Ovary (tissue), 9 donors: ENCODE measurements around the gene ANKH. TPM values are rescaled to one million over a fixed set of nuclear protein-coding genes. Genes with fewer than 3 reads are reported as not detected.
"Not testable (repeated sequence)": the region's sequence is repeated elsewhere in the genome, so short reads cannot be mapped to it uniquely, and the experiment has no call there.

Source experiments
- DNase-seq, 5 donors: peaks; one replicate each; pipeline ENCODE4 v3.0.0-alpha.2; 2019 to 2020
- H3K27ac ChIP-seq, 2 donors: fragments of 200-600 bp; one replicate each; pipeline versions ENCODE4 v1.5.1 to v1.8.0; 2019 to 2022
- H3K27me3 ChIP-seq: fragments of 200-600 bp; one replicate; pipeline ENCODE4 v1.8.0; 2022
- H3K36me3 ChIP-seq: fragments of 200-600 bp; sonication (generic); one replicate; pipeline ENCODE4 v1.5.1; 2019
- H3K4me1 ChIP-seq: one replicate; pipeline ENCODE4 v1.8.1; 2013; ENCODE audit warnings: mild to moderate bottlenecking, moderate library complexity; ENCODE audit not compliant: insufficient read depth
- H3K4me3 ChIP-seq: fragments of 200-600 bp; sonication (generic); one replicate; pipeline ENCODE4 v1.5.1; 2017
- H3K9me3 ChIP-seq, 2 donors: fragments of 200-600 bp in 1 of 2; sonication (generic) in 1 of 2; one replicate each; pipeline versions ENCODE4 v1.5.1 to v1.8.1; 2013 to 2019; ENCODE audit warnings: mild to moderate bottlenecking in 1 of 2, moderate library complexity in 1 of 2
- EP300 ChIP-seq: sonication (generic); formaldehyde crosslinking; IDR thresholded peaks from one replicate; pipeline ENCODE4 v1.6.1; 2017; ENCODE audit warnings: antibody characterized with exemption
- POLR2A ChIP-seq: fragments of 450-650 bp; IDR thresholded peaks from one replicate; pipeline ENCODE4 v1.6.1; 2017; ENCODE audit warnings: antibody characterized with exemption, mild to moderate bottlenecking, moderate library complexity
- WGBS, 3 donors: extraction: QIAGEN DNeasy Blood & Tissue Kit in 1 of 3; methylation state at CpG; one replicate each; pipeline versions ENCODE4 v1.1.5 to v1.1.7; 2013 to 2017; 5-methylcytosine and 5-hydroxymethylcytosine counted together
- intact Hi-C, 4 donors: fragments of 100-400 bp; cut with DNase I; formaldehyde crosslinking; loops; one replicate each; pipeline versions ENCODE4 v1.11.0 to v1.15.1; 2022 to 2023
- polyA plus RNA-seq, 2 donors: library from polyadenylated mRNA; stranded (reverse); fragments of 200-250 nt in 1 of 2; fragments of 350-450 nt in 1 of 2; fragmentation: Illumina TruSeq in 1 of 2; extraction: RNeasy Lipid Tissue Mini Kit (QIAGEN cat#74804) in 1 of 2; gene quantifications; one replicate each; pipeline ENCODE4 v1.2.3, GENCODE V29; 2013 to 2014
- total RNA-seq, 7 donors: library from RNA; depleted of rRNA in 2 of 7; stranded (reverse); fragments of >200 nt in 2 of 7; fragmentation: NEBNext Ultra II Directional in 3 of 7; extraction: Animal tissue kit (Norgen Biotek cat#: 25700) in 3 of 7; gene quantifications; one replicate each; pipeline versions ENCODE4 v1.1.0 to v1.2.4, GENCODE V29; 2016 to 2023
- TF ChIP-seq, protein P1 (sequence below), 3 donors: fragments of 450-650 bp in 2 of 3; fragments of 200-600 bp in 1 of 3; IDR thresholded peaks; one replicate each; pipeline versions ENCODE4 v1.5.1 to v1.8.0; 2016 to 2022; ENCODE audit warnings: antibody characterized with exemption in 3 of 3, mild to moderate bottlenecking in 1 of 3
- donor health status: DM: no; HTN: no; CAD: no; lungs with moderate emphysema.
- donor health status: DM: no; HTN: no; CAD: no.
- donor health status: Bipolar disorder and iron deficiency.
- donor health status: DM: yes; HTN: yes; CAD: no.
- donor health status: DM: no; HTN: no; CAD: no.
- donor health status: DM: yes; HTN: yes; CAD: no.

ANKH gene
- total and polyA plus RNA-seq, 9 donors: 17.2 to 80.7 (median 44.6) TPM

DNA sequence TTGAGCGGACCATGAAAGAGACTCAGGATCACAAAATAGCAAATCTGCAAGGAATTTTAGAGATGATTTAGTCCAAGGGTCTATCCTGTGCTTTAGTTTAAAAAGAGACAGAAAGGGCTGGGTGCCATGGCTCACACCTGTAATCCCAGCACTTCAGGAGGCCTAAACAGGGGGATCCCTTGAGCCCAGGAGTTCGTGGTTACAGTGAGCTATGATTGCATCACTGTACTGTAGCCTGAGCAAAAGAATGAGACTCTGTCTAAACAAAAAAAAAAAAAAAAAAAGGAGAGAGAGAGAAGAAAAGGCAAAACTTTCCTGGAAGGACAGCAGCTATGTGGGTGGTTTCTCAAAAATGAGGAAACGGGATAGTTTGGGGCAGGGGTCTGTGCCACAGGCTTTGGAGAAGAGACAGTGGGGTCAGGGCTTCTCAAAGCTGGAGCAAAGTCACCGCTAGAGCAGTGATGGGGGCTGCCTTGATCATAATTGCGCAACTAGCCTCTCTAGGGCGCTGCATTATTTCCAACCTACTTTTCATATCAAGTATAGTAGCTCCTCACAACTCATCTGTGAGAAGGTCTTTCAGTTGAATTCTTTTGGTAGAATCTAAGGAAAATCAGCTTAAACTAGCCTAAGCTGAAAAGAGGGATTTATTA is 8.5 kb upstream of the ANKH start:
- Histone ChIP-seq H3K4me1 (no peaks in the 10 kb centered on the region), H3K36me3 (no peaks in the 10 kb centered on the region), H3K27ac (no peak overlapping the region), H3K4me3 (no peak overlapping the region), H3K27me3 (no peaks in the 10 kb centered on the region), H3K9me3 (no peaks in the 10 kb centered on the region)
- intact Hi-C loops: no loop called here
- no peak for TF ChIP-seq POLR2A
- TF ChIP-seq, protein P1, sequence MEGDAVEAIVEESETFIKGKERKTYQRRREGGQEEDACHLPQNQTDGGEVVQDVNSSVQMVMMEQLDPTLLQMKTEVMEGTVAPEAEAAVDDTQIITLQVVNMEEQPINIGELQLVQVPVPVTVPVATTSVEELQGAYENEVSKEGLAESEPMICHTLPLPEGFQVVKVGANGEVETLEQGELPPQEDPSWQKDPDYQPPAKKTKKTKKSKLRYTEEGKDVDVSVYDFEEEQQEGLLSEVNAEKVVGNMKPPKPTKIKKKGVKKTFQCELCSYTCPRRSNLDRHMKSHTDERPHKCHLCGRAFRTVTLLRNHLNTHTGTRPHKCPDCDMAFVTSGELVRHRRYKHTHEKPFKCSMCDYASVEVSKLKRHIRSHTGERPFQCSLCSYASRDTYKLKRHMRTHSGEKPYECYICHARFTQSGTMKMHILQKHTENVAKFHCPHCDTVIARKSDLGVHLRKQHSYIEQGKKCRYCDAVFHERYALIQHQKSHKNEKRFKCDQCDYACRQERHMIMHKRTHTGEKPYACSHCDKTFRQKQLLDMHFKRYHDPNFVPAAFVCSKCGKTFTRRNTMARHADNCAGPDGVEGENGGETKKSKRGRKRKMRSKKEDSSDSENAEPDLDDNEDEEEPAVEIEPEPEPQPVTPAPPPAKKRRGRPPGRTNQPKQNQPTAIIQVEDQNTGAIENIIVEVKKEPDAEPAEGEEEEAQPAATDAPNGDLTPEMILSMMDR (IDR thresholded peaks at IDR 0.05): no peak
- no peak for TF ChIP-seq EP300
- 61 to 69% (median 63%) methylated on average over 6 of the region's 6 CpGs for WGBS, 3 donors
- no peak for DNase-seq

DNA sequence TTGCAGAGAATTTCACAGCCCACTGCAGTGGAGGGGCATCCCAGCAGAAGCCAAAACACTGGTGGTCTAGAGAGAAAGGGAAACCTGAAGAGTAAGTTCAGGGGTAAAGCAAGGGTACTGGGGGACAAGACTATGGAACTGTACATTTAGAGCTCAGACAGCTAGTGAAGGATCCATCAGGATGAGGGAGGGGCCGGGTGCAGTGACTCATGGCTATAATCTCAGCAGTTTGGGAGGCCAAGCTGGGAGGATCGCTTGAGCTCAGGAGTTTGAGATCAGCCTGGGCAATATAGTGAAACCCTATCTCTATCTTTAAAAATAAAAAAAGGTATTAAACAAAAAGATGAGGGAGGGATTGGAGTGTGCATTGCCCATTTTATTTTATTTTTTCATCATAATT is 7.8 kb upstream of the ANKH start:
- WGBS, 3 donors: 46 to 79% (median 61%) methylated on average over 2 of the region's 2 CpGs
- no peak for DNase-seq
- Histone ChIP-seq H3K4me1 (no peaks in the 10 kb centered on the region), H3K36me3 (no peaks in the 10 kb centered on the region), H3K27me3 (no peaks in the 10 kb centered on the region), H3K9me3 (no peaks in the 10 kb centered on the region), H3K27ac (no peak overlapping the region), H3K4me3 (no peak overlapping the region)
- TF ChIP-seq, protein P1 (IDR thresholded peaks at IDR 0.05): no peak
- TF ChIP-seq POLR2A (no peak), EP300 (no peak)
- intact Hi-C loops: no loop called here

DNA sequence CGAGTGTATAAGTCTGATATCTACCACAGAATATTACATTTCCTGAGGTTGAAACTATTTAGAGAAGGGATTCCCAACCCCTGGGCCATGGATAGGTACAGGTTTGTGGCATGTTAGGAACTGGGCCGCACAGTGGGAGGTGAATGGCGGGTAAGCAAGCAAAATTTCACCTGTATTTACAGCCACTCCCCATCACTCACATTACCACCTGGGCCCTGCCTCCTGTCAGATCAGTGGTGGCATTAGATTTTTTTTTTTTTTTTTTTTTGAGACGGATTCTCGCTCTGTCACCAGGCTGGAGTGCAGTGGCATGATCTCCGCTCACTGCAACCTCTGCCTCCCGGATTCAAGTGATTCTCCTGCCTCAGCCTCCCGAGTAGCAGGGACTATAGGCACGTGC is 6.6 kb upstream of the ANKH start:
- H3K27ac ChIP-seq, H3K4me3 ChIP-seq, H3K4me1 ChIP-seq, DNase-seq, H3K9me3 ChIP-seq, intact Hi-C loops, H3K36me3 ChIP-seq, H3K27me3 ChIP-seq: not testable (repeated sequence)
- WGBS, 3 donors: 87 to 93% (median 92%) methylated on average over 9 of the region's 9 CpGs

DNA sequence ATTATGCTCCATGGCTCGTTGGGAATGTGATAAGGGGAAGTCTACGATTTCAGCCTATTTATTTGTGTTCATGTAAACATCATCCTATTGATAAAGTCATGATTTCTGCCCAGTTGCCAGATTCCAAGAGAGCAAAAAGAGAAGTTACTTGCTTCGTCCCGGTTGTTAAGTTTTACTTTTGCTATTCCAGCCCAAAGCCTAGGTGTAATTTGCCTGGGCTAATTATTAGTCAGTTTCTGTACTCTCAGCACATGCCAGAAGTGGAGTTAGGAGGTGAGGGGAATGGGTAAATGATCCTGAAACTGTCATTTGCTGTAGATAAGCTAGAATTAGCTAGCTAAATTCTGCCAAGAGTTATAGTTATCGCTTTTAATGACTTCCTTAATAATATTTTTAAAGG is 4.5 kb upstream of the ANKH start:
- H3K9me3 ChIP-seq: no peaks in the 10 kb centered on the region
- WGBS, 3 donors: 30 to 47% (median 35%) methylated on average over 5 of the region's 5 CpGs
- H3K27me3 ChIP-seq: no peaks in the 10 kb centered on the region
- H3K27ac ChIP-seq: no peak overlapping the region
- TF ChIP-seq POLR2A (no peak), EP300 (no peak)
- TF ChIP-seq, protein P1 (IDR thresholded peaks at IDR 0.05): no peak
- H3K4me1 ChIP-seq: peaks cover 2% of the 10 kb centered on the region
- no peaks in the 10 kb centered on the region for H3K36me3 ChIP-seq
- no peak for DNase-seq
- intact Hi-C loops: no loop called here
- H3K4me3 ChIP-seq: no peak overlapping the region

DNA sequence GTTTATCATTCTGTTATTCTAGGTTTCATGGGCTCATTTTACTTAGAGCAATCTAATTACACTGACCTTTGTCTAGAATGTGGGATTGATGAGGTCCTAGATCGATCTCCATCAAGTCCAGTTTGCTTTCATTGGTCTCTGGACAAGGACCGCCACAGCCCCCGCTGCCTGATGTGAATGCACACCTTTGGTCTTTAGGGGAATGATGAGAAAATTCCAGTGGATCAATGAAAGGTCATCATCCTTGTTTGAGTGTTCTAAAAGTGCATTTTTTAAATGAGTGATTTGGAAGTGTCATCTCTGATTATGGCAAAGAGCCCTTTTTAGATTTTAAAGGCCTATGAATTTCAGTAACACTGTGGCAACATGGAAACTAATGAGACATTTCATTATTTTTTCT is 2.2 kb upstream of the ANKH start:
- peaks cover 4% of the 10 kb centered on the region for H3K4me1 ChIP-seq
- H3K9me3 ChIP-seq: no peaks in the 10 kb centered on the region
- TF ChIP-seq, protein P1 (IDR thresholded peaks at IDR 0.05): no peak
- TF ChIP-seq EP300 (no peak), POLR2A (no peak)
- DNase-seq: no peak
- H3K27me3 ChIP-seq: no peaks in the 10 kb centered on the region
- intact Hi-C loops: no loop called here
- no peak overlapping the region for H3K4me3 ChIP-seq
- WGBS, 3 donors: 90 to 98% (median 96%) methylated on average over 3 of the region's 3 CpGs
- H3K36me3 ChIP-seq: no peaks in the 10 kb centered on the region
- H3K27ac ChIP-seq: no peak overlapping the region
